Measurements from ENCODE around the gene SLC43A3.
"Not testable (repeated sequence)": the region's sequence is repeated elsewhere in the genome, so short reads cannot be mapped to it uniquely, and the experiment has no call there.

SLC43A3 gene

GRCh38 chr11:57376095-57377090 is 50.5 kb downstream of the SLC43A3 start:
- no peak for DNase-seq

- no peak for DNase-seq
Measured at GRCh38 chr11:57375490-57375889, 51.4 kb downstream of the SLC43A3 start.

- no peak for DNase-seq
Measured at GRCh38 chr11:57374966-57375365, 52.0 kb downstream of the SLC43A3 start.

DNA sequence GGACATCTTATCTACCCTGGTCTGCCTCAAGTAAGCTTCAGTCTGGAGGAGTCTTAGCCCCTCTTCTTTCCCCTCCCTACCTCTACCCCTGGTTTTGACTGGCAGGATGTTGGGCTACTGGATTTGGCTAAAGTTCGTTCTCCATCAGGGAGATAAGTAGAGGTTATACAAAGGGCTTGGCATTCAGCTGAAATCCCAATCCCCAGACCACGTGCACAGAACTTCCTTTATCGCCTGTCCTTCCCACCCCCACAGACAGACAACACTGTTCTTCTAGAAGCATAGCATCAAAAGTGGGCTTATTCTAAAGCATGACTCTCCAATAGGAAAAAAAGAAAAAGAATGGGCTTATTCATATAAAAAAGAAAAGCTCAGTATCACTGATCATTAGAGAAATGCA is 53.8 kb downstream of the SLC43A3 start:
- DNase-seq: no peak

- DNase-seq: no peak
Measured at GRCh38 chr11:57370941-57371340, 56.0 kb downstream of the SLC43A3 start.

DNA sequence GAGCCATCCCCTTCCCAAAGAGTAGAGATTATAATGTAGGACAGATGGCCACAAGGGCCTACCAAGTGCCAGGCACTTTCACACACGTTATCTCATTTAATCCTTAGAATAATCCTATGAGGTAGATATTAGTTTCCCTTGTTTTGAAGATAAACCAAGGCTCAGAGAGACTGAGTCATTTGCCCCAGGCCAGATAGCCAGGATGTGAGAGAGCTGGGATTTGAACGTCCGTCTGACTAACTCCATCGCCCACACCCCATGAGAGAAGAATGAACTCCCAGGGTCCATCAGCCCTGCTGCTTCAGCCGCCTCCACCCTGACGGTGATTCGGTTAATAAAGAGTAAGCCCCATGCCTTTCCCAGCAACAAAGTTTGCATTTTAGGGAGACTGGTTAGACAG is 56.7 kb downstream of the SLC43A3 start:
- DNase-seq: no peak

- no peak for DNase-seq
Measured at GRCh38 chr11:57368845-57369232, 58.1 kb downstream of the SLC43A3 start.

DNA sequence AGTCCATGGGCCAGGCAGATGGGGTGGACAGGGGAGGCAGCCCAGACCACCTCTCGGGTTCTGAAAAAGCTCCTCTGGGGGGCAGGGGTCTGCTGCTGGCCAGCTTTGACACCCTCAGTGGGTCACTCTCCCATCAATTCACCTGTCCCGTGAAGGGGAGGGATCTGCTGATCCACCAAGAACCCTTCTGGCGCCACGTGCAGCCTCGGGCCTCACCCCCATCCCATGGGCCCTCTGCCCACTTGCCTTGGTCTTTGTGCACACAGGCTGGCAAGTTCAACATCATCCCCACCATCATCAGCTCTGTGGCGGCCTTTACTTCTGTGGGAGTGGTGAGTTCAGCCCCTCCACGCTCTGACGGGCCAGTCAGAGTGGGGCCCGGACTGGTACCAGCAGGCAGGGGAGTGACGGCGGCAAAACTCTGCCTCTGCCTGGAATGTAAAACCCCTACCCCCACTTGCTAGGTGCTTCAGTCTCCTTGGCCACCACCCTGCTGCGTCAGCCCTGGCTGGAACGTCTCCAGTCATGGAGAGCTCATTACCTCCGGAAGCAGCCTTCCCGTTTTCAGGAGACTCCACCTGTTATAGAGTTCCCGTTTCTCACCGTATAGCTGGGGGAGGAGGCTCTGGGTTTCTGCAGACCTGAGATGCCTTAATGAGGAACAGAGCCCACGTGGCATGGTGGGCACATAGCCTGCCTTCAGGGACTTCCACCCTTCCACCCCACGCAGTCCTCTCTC is 58.6 kb downstream of the SLC43A3 start:
- no peak for DNase-seq

DNA sequence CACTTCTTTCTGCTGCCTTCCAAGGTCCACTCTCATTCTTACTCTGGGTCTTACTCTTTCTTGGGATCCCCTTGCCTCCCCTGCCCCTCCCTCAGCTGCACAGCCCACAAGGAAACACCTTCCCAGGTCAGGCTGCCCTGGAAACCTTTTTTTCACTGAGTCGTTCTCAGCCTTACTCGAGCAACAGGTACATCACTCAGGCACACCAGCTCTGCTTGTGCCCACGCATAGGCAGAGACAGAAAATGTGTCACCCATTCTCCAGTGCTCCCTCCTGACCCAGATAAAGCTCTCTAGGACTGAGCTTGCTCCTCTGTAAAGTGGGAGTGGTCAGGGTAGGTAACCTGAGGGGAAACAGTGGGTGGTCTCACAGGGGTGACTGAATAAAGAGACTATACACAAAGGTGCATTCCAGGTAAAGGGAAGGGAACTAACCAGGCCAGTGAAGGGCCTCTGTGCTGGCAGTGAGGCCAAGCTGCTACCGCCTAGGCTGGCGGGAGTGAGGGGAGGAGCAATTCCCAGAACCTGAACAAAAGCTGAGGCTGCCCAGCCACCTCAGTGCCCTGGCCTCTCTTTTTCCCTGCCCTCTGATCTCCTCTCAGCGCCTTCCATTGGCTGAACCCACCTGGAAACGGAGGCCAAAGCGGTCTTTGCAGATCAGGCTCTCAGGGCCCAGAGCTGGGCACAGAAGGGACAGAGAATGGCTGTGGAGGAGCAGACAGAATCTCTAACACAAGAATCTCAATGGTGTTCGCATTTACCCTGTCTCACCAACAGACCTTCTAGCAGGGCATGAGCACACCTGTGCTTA is 61.9 kb downstream of the SLC43A3 start:
- no peak for DNase-seq

GRCh38 chr11:57363131-57364080 is 63.5 kb downstream of the SLC43A3 start:
- no peak for DNase-seq

GRCh38 chr11:57361926-57362325 is 65.0 kb downstream of the SLC43A3 start:
- no peak for DNase-seq

DNA sequence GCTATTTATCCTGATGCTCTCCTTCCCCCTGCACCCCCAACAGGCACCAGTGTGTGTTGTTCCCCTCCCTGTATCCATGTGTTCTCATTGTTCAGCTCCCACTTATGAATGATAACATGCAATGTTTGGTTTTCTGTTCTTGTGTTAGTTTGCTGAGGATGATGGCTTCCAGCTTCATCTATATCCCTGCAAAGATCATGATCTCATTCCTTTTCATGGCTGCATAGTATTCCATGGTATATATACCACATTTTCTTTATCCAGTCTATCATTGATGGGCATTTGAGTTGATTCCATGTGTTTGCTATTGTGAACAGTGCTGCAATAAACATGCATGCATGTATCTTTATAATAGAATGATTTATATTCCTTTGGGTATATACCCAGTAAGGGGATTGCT is 65.5 kb downstream of the SLC43A3 start:
- not testable (repeated sequence) for DNase-seq

DNA sequence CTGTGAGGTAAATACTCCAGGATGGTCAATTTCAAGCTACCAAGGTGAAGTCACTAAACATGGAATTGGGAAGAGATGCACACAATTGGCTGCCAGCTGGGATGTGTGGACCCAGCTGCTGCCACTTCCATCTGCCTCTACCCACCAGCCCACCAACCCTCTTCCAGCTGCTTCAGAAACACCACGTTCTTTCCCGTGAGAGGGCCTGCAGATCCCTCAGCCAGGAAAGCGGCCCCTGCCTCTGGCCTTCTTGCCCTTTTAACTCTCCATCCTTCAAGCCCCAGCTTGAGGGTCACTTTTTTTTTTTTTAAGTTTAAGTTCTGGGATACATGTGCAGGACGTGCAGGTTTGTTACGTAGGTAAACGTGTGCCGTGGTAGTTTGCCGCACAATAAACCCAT is 65.9 kb downstream of the SLC43A3 start:
- DNase-seq: no peak

DNA sequence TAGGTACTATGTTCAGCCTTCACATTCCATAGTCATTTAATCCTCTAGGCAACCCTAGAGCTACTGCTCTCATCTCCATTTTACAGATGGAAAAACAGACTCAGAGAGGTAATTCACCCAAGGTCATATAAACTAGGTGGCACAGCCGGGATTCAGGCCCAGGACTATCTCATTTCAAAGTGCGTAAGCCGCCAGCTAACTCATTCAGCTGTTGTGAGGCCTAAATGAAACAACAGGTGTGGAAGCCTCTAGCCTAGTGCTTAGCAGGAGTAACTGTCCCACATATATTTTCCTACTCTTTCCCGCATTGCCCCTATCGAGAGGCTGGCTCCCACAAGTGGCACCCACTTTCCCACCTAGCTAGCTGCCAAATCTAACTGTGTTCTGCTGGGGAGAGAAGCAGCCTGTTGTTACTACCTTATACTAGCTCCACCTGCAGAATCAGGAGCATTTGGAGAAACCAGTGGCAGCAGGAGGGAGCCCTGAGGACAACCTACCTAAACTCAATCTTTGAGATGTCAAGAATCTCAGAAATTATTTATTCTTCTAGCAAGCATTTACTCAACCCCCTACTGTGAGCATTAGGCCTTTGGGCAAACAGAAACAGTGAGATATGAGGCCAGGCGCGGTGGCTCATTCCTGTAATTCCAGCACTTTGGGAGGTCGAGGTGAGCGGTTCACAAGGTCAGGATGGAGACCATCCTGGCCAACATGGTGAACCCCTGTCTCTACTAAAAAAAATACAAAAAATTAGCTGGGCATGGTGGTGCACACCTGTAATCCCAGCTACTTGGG is 66.8 kb downstream of the SLC43A3 start:
- DNase-seq: no peak

DNA sequence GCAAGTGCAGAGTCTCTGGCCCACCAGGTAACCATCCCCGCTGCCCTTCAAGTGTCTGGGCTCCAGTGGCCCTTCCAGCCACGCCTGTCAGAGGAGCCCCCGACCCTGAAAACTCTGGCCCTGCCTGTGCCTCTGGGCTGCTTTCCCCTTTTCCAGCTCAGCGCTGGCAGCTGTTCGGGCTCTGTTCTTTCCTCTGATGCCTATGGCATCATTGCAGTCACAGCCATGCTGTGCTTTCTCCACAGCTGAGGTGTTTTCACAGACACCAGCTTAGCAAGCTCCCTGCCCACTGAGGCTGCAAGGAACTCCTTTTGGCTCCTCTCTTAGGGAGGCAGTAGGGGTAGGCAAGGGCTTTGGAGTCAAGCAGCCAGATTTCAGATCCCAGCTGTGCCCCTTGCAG is 67.5 kb downstream of the SLC43A3 start:
- DNase-seq: no peak

DNA sequence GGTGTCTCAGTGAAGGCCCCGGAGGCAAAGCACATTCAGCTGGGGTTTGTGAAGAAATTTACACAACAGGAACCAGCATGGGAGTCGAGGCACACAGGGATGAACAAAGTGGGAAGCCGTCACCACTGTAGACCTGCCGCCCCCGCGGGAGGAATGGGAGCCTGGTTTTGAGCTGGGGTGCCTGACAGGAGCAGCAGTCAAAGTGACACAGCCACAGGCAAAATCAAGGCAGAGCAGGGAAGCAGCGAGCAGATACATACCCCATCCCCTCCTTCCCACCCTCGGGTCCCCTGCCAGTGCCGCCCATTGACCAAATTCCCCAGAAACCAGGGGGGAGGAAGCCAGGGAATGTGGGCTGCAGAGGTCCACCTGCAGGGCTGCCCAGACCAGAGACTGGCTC is 67.9 kb downstream of the SLC43A3 start:
- DNase-seq: no peak

DNA sequence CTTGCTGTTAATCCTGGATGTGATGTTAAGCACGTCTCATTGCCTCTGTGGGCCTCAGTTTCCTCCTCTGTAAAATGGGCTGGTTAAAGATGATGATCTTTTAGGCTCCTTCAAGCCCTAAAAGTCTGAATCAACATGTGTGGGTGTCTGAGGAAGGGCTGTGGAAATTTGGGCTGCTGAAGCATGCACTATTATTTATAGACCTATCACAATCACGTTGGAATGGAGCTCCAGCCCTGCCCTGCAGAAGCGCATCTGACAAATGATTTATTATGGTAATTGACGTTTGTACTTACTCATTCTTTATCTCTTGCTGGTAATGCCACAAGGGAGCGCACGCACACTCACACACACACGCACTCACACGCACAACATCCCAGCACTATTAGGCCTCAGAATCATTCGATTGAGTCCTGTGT is 68.4 kb downstream of the SLC43A3 start:
- no peak for DNase-seq

- DNase-seq: no peak
Measured at GRCh38 chr11:57357856-57358255, 69.1 kb downstream of the SLC43A3 start.

DNA sequence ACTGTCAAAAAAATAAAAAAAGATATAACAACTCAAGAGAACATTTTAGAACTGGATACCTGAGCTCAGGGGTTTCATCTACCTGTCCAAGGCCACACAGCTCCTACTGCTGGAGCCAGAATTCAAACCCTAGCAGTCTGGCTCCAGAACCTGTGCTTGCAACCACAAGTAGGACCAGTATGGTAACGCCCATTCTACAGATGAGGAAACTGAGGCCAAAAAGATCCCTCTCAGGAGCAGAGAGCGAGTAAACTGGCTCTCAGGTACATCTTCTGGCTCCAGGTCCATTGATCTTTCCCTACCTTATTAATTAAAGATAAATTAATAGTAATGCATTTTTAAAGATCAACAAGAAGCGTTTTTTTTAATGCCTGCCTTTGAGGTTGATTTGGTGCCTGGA is 69.6 kb downstream of the SLC43A3 start:
- DNase-seq: no peak

Measured in CD4-positive, alpha-beta T cell treated with Interferon alpha-2 for 1 hour (primary cell).